GM12865 (cell line): ENCODE results near the gene HNRNPD.
A peak's percentile ranks its signal among the peaks of the same experiment; 100 is the strongest.
"Not testable (repeated sequence)": the region's sequence is repeated elsewhere in the genome, so short reads cannot be mapped to it uniquely, and the experiment has no call there.

Experiments
- DNase-seq: peaks from one replicate; pipeline ENCODE4 v3.0.0; 2010; ENCODE audit warnings: low read depth
- H3K4me3 ChIP-seq: 2 replicates; pipeline ENCODE4 v1.5.1; 2011; ENCODE audit warnings: mild to moderate bottlenecking, low read depth, low read length, control low read depth
- CTCF ChIP-seq: IDR thresholded peaks from 2 replicates; pipeline ENCODE4 v1.5.1; 2011; ENCODE audit warnings: low read length, control low read depth, low read depth, inconsistent platforms; ENCODE audit not compliant: insufficient read depth; ENCODE audit errors: missing control alignments

HNRNPD gene

GRCh38 chr4:82373816-82374625 is at the start of gene HNRNPD:
Gene HNRNPD (minus strand): TSS chr4:82373991. CDS start chr4:82373678, 313 bp downstream.
- H3K4me3 ChIP-seq = peak within 1 kb of the TSS; percentile 92
- no peak for TF ChIP-seq CTCF
- DNase-seq = peak; percentile 100

GRCh38 chr4:82422616-82423015 is 48.8 kb upstream of the HNRNPD start:
- peak; percentile 15 for DNase-seq
- no peak overlapping the region for H3K4me3 ChIP-seq
- TF ChIP-seq CTCF = no peak

- peak; percentile 37 for DNase-seq
- no peak overlapping the region for H3K4me3 ChIP-seq
- TF ChIP-seq CTCF = no peak
Measured at GRCh38 chr4:82421796-82422560, 48.2 kb upstream of the HNRNPD start.

GRCh38 chr4:82419451-82419850 is 45.7 kb upstream of the HNRNPD start:
- TF ChIP-seq CTCF = no peak
- no peak for DNase-seq
- H3K4me3 ChIP-seq = no peak overlapping the region

GRCh38 chr4:82415922-82416365 is 42.2 kb upstream of the HNRNPD start:
- H3K4me3 ChIP-seq = no peak overlapping the region
- no peak for DNase-seq
- no peak for TF ChIP-seq CTCF

GRCh38 chr4:82415061-82415460 is 41.3 kb upstream of the HNRNPD start:
- DNase-seq = not testable (repeated sequence)

GRCh38 chr4:82403725-82404124 is 29.9 kb upstream of the HNRNPD start:
- TF ChIP-seq CTCF = no peak
- H3K4me3 ChIP-seq = no peak overlapping the region
- no peak for DNase-seq

More at GRCh38 chr4:82415061-82415460, 41.3 kb upstream of the HNRNPD start:
- not testable (repeated sequence) for H3K4me3 ChIP-seq
